GM23338 (cell line): Measurements from ENCODE around the gene SPATA13. TPM values are rescaled to one million over a fixed set of nuclear protein-coding genes. Genes with fewer than 3 reads are reported as not detected.

Experiments used
- ATAC-seq: fragments of 200-7000 bp; cut with Tn5 transposase; 3 replicates; pipeline ENCODE4 v1.9.1; 2020
- DNase-seq: peaks from one replicate; pipeline ENCODE4 v3.0.0-alpha.2; 2015; ENCODE audit warnings: low spot score
- H2AFZ ChIP-seq: fragments of 200-600 bp; sonication (generic); 2 replicates; pipeline ENCODE4 v1.8.0; 2016; ENCODE audit warnings: antibody characterized with exemption, mild to moderate bottlenecking, moderate library complexity
- H3F3A ChIP-seq: fragments of 200-600 bp; sonication (generic); replicated peaks from 2 replicates; pipeline ENCODE4 v1.8.0; 2017; ENCODE audit warnings: antibody characterized with exemption, mixed run types, low read depth
- H3K27ac ChIP-seq: fragments of 200-600 bp; sonication (generic); 2 replicates; pipeline ENCODE4 v1.6.1; 2016; ENCODE audit warnings: low read depth
- H3K27me3 ChIP-seq: fragments of 200-600 bp; sonication (generic); 2 replicates; pipeline ENCODE4 v1.8.0; 2016; ENCODE audit warnings: mild to moderate bottlenecking, mixed run types, moderate library complexity; ENCODE audit not compliant: insufficient read depth
- H3K36me3 ChIP-seq: fragments of 200-600 bp; sonication (generic); 2 replicates; pipeline ENCODE4 v1.8.0; 2016; ENCODE audit warnings: mild to moderate bottlenecking; ENCODE audit not compliant: insufficient read depth
- H3K4me1 ChIP-seq: fragments of 200-600 bp; sonication (generic); 2 replicates; pipeline ENCODE4 v1.8.0; 2016; ENCODE audit warnings: mild to moderate bottlenecking, moderate library complexity; ENCODE audit not compliant: insufficient read depth
- H3K4me2 ChIP-seq: fragments of 200-600 bp; sonication (generic); 2 replicates; pipeline ENCODE4 v1.7.1; 2017; ENCODE audit warnings: mixed run types
- H3K4me3 ChIP-seq: fragments of 200-600 bp; sonication (generic); 2 replicates; pipeline ENCODE4 v1.6.1; 2016; ENCODE audit warnings: mixed run types
- H3K79me2 ChIP-seq: fragments of 200-600 bp; sonication (generic); replicated peaks from 2 replicates; pipeline ENCODE4 v1.8.0; 2017; ENCODE audit warnings: mild to moderate bottlenecking; ENCODE audit not compliant: insufficient read depth
- H3K9me2 ChIP-seq: fragments of 200-600 bp; sonication (generic); 2 replicates; pipeline ENCODE4 v1.8.0; 2017; ENCODE audit not compliant: insufficient read depth
- H4K20me1 ChIP-seq: fragments of 200-600 bp; sonication (generic); replicated peaks from 2 replicates; pipeline ENCODE4 v1.8.0; 2017; ENCODE audit warnings: mild to moderate bottlenecking; ENCODE audit not compliant: insufficient read depth
- H3K27ac Mint-ChIP-seq: 2 replicates; pipeline ENCODE4 v1.8.0; 2020; ENCODE audit warnings: inconsistent platforms, mild to moderate bottlenecking, moderate library complexity, mixed read lengths
- H3K27me3 Mint-ChIP-seq: 3 replicates; pipeline ENCODE4 v1.8.0; 2022; ENCODE audit warnings: low read depth, mild to moderate bottlenecking, moderate library complexity, mixed read lengths, inconsistent platforms; ENCODE audit not compliant: insufficient read depth, poor library complexity
- H3K36me3 Mint-ChIP-seq: 3 replicates; pipeline ENCODE4 v1.8.0; 2021; ENCODE audit warnings: low read depth, mild to moderate bottlenecking, inconsistent platforms, moderate library complexity, mixed read lengths
- H3K4me1 Mint-ChIP-seq: 3 replicates; pipeline ENCODE4 v1.8.0; 2020; ENCODE audit warnings: mild to moderate bottlenecking, inconsistent platforms, mixed read lengths
- H3K4me3 Mint-ChIP-seq: 3 replicates; pipeline ENCODE4 v1.8.0; 2021; ENCODE audit warnings: moderate library complexity, mild to moderate bottlenecking, inconsistent platforms, mixed read lengths
- H3K9me3 Mint-ChIP-seq: 3 replicates; pipeline ENCODE4 v1.8.0; 2020; ENCODE audit warnings: moderate library complexity, mild to moderate bottlenecking, inconsistent platforms, mixed read lengths
- CREB1 ChIP-seq: fragments of 250-450 bp; sonication (Bioruptor Pico); IDR thresholded peaks from 2 replicates; pipeline ENCODE4 v1.5.0; 2020; ENCODE audit warnings: low read depth, mild to moderate bottlenecking, moderate library complexity
- EZH2phosphoT487 ChIP-seq: fragments of 200-600 bp; sonication (generic); IDR thresholded peaks from one replicate; pipeline ENCODE4 v1.8.1; 2018; ENCODE audit warnings: antibody characterized with exemption; ENCODE audit not compliant: unreplicated experiment
- POLR2AphosphoS5 ChIP-seq: IDR thresholded peaks from 2 replicates; pipeline ENCODE4 v1.6.1; 2016; ENCODE audit warnings: antibody characterized with exemption, low read depth
- ZNF114 ChIP-seq: fragments of 250-450 bp; sonication (Bioruptor Pico); IDR thresholded peaks from 2 replicates; pipeline ENCODE4 v1.5.0; 2020; ENCODE audit warnings: mild to moderate bottlenecking, moderate library complexity
- polyA plus RNA-seq: library from polyadenylated mRNA; unstranded; fragments of >200 nt; fragmentation: Nextera tagmentation; extraction: Ambion mirVana; gene quantifications from 2 replicates; pipeline ENCODE4 v1.2.1, GENCODE V29; 2016
- total RNA-seq: library from RNA; depleted of rRNA; stranded (reverse); fragments of >200 nt; shearing (Covaris generic); gene quantifications from 2 replicates; pipeline ENCODE4 v1.2.3, GENCODE V29; 2014
- TF ChIP-seq, protein P1 (sequence below): IDR thresholded peaks from one replicate; pipeline ENCODE4 v1.6.1; 2018; ENCODE audit warnings: antibody characterized with exemption; ENCODE audit not compliant: unreplicated experiment
- TF ChIP-seq, protein P2 (sequence below): IDR thresholded peaks from 2 replicates; pipeline ENCODE4 v1.6.1; 2016; ENCODE audit warnings: antibody characterized with exemption
- TF ChIP-seq, protein P3 (sequence below), 2 experiments: fragments of 200-600 bp in 1 of 2; sonication (generic) in 1 of 2; conservative IDR thresholded peaks; 2 replicates each; pipeline versions ENCODE4 v1.5.1 to v1.6.1; 2016 to 2017; ENCODE audit warnings: antibody characterized with exemption in 2 of 2, low read depth in 2 of 2, mild to moderate bottlenecking in 2 of 2, moderate library complexity in 1 of 2
- TF ChIP-seq, protein P4 (sequence below): fragments of 250-450 bp; sonication (Bioruptor Pico); IDR thresholded peaks from 2 replicates; pipeline ENCODE4 v1.5.0; 2020; ENCODE audit warnings: mild to moderate bottlenecking, moderate library complexity

SPATA13 gene
- total and polyA plus RNA-seq, 2 experiments from 2014 or later = 11.9 to 45.7 TPM

DNA sequence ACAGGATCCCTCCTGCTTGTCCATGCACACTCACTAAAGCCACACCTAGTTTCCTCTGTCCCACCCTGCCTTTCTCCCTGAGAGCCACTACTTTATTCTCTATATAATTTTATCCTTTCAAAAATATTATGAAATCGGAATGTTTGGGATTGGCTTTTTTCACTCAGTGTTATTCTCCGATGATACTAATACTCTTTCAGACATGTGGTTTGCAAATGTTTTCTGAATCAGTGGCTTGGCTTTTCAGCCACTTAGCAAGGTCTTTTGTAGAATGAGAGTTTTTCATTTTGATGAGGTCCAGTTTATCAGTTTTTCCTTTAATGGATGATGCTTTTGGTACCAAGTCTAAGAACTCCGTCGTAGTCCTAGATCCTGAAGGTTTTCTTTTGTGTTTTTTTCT lies 11.6 kb downstream of the SPATA13 start (continued):
- TF ChIP-seq CREB1 (no peak), POLR2AphosphoS5 (no peak), ZNF114 (CRISPR knock-in tag) (no peak)
- TF ChIP-seq, protein P1, sequence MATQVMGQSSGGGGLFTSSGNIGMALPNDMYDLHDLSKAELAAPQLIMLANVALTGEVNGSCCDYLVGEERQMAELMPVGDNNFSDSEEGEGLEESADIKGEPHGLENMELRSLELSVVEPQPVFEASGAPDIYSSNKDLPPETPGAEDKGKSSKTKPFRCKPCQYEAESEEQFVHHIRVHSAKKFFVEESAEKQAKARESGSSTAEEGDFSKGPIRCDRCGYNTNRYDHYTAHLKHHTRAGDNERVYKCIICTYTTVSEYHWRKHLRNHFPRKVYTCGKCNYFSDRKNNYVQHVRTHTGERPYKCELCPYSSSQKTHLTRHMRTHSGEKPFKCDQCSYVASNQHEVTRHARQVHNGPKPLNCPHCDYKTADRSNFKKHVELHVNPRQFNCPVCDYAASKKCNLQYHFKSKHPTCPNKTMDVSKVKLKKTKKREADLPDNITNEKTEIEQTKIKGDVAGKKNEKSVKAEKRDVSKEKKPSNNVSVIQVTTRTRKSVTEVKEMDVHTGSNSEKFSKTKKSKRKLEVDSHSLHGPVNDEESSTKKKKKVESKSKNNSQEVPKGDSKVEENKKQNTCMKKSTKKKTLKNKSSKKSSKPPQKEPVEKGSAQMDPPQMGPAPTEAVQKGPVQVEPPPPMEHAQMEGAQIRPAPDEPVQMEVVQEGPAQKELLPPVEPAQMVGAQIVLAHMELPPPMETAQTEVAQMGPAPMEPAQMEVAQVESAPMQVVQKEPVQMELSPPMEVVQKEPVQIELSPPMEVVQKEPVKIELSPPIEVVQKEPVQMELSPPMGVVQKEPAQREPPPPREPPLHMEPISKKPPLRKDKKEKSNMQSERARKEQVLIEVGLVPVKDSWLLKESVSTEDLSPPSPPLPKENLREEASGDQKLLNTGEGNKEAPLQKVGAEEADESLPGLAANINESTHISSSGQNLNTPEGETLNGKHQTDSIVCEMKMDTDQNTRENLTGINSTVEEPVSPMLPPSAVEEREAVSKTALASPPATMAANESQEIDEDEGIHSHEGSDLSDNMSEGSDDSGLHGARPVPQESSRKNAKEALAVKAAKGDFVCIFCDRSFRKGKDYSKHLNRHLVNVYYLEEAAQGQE = no peak
- TF ChIP-seq, protein P2, sequence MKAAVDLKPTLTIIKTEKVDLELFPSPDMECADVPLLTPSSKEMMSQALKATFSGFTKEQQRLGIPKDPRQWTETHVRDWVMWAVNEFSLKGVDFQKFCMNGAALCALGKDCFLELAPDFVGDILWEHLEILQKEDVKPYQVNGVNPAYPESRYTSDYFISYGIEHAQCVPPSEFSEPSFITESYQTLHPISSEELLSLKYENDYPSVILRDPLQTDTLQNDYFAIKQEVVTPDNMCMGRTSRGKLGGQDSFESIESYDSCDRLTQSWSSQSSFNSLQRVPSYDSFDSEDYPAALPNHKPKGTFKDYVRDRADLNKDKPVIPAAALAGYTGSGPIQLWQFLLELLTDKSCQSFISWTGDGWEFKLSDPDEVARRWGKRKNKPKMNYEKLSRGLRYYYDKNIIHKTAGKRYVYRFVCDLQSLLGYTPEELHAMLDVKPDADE = no peak

DNA sequence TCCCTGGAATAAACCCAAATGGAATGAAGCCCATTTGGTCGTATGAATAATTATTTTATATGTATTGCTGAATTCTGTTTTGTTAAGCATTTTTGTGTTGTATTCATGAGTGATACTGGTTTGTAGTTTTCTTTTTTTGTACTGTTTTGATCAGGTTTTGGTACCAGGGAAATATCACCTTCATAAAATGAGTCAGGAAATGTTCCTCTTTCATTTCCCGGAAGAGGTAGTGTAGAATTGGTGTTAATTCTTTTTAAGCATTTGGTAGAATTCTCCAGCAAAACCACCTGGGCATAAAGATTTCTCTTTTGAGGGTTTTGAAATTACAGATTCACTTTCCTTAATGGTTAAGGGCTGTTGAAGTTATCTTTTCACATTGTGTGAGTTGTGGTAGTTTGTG lies 13.3 kb downstream of the SPATA13 start:
- Histone ChIP-seq H3K79me2 (peaks cover 98% of the 10 kb centered on the region), H3K36me3 (no peaks in the 10 kb centered on the region), H3K27me3 (no peaks in the 10 kb centered on the region), H2AFZ (no peak overlapping the region), H3K9me2 (no peaks in the 10 kb centered on the region), H3K4me2 (no peak overlapping the region), H4K20me1 (peaks cover 32% of the 10 kb centered on the region), H3K4me3 (no peak overlapping the region), H3K4me1 (peaks cover 8% of the 10 kb centered on the region; the same call in 1 of the 2 replicates), H3F3A (no peaks in the 10 kb centered on the region), H3K27ac (no peak overlapping the region)
- no peaks in the 10 kb centered on the region for H3K27me3 Mint-ChIP-seq
- no peak for DNase-seq
- H3K4me3 Mint-ChIP-seq = no peak overlapping the region
- H3K9me3 Mint-ChIP-seq = no peaks in the 10 kb centered on the region
- peaks cover 11% of the 10 kb centered on the region for H3K4me1 Mint-ChIP-seq
- no peak for ATAC-seq
- TF ChIP-seq, protein P3, sequence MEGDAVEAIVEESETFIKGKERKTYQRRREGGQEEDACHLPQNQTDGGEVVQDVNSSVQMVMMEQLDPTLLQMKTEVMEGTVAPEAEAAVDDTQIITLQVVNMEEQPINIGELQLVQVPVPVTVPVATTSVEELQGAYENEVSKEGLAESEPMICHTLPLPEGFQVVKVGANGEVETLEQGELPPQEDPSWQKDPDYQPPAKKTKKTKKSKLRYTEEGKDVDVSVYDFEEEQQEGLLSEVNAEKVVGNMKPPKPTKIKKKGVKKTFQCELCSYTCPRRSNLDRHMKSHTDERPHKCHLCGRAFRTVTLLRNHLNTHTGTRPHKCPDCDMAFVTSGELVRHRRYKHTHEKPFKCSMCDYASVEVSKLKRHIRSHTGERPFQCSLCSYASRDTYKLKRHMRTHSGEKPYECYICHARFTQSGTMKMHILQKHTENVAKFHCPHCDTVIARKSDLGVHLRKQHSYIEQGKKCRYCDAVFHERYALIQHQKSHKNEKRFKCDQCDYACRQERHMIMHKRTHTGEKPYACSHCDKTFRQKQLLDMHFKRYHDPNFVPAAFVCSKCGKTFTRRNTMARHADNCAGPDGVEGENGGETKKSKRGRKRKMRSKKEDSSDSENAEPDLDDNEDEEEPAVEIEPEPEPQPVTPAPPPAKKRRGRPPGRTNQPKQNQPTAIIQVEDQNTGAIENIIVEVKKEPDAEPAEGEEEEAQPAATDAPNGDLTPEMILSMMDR (conservative IDR thresholded peaks at IDR 0.05; ENCODE audit: low read depth in 2 of 2) = no peak
- TF ChIP-seq EZH2phosphoT487 = no peak
- no peak overlapping the region for H3K27ac Mint-ChIP-seq
- no peaks in the 10 kb centered on the region; the same call in 2 of the 3 replicates for H3K36me3 Mint-ChIP-seq

DNA sequence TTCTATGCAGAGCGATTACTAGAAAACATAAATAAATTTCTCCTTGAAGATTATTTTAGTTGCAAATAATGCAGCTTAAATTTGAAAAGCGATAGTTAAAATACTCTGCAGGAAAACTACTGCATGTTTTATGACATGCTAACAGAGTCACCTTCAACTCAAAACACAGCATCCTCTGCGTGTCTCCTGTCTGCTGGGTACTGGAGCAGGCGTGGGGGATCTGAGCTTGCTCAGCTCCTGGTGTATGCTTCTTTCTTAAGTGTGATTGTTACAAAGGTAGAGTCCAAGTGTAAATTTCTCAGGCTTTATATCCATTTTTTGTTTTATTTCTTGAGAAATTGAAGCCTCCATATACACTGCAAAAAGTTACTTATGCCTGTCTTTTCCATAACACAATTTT lies 15.3 kb downstream of the SPATA13 start:
- Mint-ChIP-seq H3K9me3 (no peaks in the 10 kb centered on the region), H3K27ac (no peak overlapping the region), H3K27me3 (no peaks in the 10 kb centered on the region), H3K4me1 (peaks cover 15% of the 10 kb centered on the region), H3K36me3 (no peaks in the 10 kb centered on the region), H3K4me3 (no peak overlapping the region)
- Histone ChIP-seq H3K9me2 (no peaks in the 10 kb centered on the region), H3K27me3 (no peaks in the 10 kb centered on the region), H3K4me1 (peaks cover 18% of the 10 kb centered on the region), H3F3A (no peaks in the 10 kb centered on the region), H3K79me2 (peaks cover 99% of the 10 kb centered on the region), H4K20me1 (peaks cover 26% of the 10 kb centered on the region), H3K27ac (no peak overlapping the region), H3K4me3 (no peak overlapping the region), H3K4me2 (no peak overlapping the region), H2AFZ (no peak overlapping the region), H3K36me3 (no peaks in the 10 kb centered on the region)
- ATAC-seq (no peak), DNase-seq (no peak)
- no peak for TF ChIP-seq EZH2phosphoT487
- TF ChIP-seq, protein P4, sequence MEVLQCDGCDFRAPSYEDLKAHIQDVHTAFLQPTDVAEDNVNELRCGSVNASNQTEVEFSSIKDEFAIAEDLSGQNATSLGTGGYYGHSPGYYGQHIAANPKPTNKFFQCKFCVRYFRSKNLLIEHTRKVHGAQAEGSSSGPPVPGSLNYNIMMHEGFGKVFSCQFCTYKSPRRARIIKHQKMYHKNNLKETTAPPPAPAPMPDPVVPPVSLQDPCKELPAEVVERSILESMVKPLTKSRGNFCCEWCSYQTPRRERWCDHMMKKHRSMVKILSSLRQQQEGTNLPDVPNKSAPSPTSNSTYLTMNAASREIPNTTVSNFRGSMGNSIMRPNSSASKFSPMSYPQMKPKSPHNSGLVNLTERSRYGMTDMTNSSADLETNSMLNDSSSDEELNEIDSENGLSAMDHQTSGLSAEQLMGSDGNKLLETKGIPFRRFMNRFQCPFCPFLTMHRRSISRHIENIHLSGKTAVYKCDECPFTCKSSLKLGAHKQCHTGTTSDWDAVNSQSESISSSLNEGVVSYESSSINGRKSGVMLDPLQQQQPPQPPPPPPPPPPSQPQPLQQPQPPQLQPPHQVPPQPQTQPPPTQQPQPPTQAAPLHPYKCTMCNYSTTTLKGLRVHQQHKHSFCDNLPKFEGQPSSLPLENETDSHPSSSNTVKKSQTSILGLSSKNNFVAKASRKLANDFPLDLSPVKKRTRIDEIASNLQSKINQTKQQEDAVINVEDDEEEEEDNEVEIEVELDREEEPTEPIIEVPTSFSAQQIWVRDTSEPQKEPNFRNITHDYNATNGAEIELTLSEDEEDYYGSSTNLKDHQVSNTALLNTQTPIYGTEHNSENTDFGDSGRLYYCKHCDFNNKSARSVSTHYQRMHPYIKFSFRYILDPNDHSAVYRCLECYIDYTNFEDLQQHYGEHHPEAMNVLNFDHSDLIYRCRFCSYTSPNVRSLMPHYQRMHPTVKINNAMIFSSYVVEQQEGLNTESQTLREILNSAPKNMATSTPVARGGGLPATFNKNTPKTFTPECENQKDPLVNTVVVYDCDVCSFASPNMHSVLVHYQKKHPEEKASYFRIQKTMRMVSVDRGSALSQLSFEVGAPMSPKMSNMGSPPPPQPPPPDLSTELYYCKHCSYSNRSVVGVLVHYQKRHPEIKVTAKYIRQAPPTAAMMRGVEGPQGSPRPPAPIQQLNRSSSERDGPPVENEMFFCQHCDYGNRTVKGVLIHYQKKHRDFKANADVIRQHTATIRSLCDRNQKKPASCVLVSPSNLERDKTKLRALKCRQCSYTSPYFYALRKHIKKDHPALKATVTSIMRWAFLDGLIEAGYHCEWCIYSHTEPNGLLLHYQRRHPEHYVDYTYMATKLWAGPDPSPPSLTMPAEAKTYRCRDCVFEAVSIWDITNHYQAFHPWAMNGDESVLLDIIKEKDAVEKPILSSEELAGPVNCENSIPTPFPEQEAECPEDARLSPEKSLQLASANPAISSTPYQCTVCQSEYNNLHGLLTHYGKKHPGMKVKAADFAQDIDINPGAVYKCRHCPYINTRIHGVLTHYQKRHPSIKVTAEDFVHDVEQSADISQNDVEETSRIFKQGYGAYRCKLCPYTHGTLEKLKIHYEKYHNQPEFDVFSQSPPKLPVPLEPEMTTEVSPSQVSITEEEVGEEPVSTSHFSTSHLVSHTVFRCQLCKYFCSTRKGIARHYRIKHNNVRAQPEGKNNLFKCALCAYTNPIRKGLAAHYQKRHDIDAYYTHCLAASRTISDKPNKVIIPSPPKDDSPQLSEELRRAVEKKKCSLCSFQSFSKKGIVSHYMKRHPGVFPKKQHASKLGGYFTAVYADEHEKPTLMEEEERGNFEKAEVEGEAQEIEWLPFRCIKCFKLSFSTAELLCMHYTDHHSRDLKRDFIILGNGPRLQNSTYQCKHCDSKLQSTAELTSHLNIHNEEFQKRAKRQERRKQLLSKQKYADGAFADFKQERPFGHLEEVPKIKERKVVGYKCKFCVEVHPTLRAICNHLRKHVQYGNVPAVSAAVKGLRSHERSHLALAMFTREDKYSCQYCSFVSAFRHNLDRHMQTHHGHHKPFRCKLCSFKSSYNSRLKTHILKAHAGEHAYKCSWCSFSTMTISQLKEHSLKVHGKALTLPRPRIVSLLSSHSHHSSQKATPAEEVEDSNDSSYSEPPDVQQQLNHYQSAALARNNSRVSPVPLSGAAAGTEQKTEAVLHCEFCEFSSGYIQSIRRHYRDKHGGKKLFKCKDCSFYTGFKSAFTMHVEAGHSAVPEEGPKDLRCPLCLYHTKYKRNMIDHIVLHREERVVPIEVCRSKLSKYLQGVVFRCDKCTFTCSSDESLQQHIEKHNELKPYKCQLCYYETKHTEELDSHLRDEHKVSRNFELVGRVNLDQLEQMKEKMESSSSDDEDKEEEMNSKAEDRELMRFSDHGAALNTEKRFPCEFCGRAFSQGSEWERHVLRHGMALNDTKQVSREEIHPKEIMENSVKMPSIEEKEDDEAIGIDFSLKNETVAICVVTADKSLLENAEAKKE (CRISPR knock-in tag) = no peak
